T-helper 2 cell treated with Interferon-gamma antibody and Interleukin-4, amounts not matched to agents 100 ng/mL and 5 ng/mL, for 36 hours (primary cell): ENCODE data around the gene SEZ6. TPM values are rescaled to one million over a fixed set of nuclear protein-coding genes. Genes with fewer than 3 reads are reported as not detected.
"Not testable (repeated sequence)": the region's sequence is repeated elsewhere in the genome, so short reads cannot be mapped to it uniquely, and the experiment has no call there.

Experiments used
- intact Hi-C: fragments of 100-400 bp; cut with micrococcal nuclease; formaldehyde crosslinking; loops from one replicate; pipeline ENCODE4 v1.15.1; 2023
- total RNA-seq: library from RNA; stranded (reverse); gene quantifications from 2 replicates; pipeline ENCODE4 v1.2.3, GENCODE V29; 2022

Gene SEZ6
- total RNA-seq, 1 donor from 2014 or later = not detected

DNA sequence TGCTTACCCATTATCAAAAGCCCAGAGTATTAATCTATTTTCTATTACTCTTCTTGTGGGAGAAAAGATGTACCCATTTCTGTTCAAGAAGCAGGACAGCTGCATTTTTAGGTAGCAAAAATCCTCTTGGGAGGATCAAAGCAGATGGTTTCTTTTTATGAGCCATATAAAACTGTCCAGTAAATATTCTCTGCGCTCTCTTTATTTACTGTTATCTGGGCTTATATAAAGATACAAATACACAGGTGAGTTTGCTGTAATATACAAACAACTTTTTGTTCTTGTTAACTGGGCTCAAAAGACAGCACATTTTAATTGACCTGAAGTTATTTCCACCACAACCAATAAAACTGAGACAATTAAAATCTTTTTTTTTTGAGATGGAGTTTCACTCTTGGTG, 64.6 kb downstream of the SEZ6 start:
- intact Hi-C loops = no loop called here

GRCh38 chr17:28940675-28941074, 65.2 kb downstream of the SEZ6 start:
- intact Hi-C loops = no loop called here

DNA sequence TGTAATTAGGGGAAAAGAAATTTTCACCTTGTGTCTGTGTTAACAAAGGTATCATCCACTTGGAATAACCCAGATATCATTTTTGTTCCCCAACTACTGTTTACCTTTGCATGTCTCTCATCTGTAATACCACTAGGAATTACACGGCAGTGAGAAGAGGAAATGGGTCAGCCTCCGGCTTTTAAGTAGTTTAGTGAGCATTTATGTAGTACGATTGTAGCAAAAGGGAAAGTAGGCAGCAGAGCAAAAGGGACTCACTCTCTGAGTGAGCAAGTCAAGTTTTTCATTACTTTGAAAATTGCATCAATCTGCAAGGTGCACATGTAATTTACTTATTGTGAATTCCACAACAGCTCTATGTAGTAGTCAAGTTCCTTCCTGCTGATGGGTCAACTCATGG, 65.7 kb downstream of the SEZ6 start:
- intact Hi-C loops = no loop called here

DNA sequence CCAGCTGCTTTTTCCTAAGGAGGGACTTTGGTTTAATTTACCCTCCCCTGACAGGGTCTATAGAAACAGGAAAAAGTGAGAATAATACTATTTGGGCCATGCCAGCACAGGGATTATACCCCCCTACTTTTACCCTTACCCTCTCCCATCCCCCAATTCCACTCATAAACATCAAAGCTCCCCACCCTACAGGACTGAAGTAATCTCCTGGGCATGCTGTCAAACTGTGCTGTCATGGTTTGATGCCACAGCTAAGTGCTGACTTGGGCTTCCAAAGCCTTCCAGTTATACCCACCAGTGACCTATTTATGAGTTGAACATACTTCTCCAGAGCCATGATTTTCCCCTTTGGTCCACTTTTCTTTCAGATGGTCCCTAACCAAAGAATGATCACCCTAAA, 67.3 kb downstream of the SEZ6 start:
- intact Hi-C loops = no loop called here

DNA sequence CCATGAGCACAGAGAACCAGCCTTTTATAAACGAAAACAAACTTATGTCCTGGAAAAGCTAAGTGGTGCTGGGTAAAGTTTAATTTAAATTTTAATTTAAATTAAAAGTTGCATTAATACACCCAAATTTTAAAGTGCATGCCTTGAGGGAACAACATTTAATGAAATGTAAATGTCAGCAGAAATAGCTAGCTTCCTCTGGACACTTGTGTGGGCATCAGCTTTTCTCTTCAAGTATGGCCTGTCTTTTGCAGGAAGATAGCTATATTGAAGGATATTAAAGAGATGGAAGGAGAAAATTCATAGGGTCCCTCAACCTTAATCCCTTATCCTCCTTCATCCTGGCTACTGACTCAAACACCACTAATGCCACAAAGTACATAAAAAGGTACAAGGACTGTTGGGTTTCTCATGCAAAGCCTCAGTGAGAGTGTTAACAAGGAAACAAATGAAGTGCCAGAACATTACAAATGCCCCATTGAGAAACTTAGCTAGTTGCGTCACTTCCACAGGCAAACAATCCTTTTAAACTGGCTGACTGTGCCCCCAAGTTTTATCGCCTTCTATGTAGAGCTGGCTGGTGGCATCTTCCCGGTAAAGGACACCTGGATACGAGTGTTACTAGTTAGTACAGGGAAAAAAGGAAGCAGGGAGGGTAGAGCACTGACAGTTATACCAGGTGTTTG, 68.6 kb downstream of the SEZ6 start:
- intact Hi-C loops = no loop called here

DNA sequence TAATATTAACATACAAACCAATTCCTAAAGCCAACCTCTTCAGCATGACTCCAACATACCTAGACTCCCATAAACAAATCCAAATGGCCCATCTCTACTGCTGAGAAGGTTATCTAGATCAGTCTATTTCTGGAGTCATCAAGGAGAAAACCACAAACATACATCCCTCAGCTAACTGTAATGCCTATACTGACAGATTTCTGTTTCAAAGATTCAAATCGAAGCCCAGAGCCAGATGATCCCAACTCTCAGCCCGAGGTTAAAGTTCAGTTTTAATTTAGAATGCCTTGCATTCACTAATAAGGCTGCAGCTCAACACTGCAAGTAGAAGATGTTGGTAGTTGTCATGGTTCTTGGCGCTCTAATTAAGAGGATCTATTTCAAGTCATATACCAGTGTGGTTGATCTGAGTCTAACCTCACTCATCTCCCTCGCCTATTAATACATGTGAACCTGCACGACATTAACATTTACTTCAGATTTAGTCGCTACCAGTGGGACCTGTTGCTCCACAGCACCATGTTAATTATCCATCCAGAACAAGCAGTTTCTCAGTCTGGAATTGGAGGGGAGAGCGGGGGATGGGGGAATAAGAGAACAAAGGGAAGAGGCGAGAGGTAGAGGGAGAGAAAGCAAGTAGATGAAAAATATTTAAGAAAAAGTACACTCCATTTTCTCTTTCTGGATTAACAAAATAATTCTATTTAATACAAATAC, 69.9 kb downstream of the SEZ6 start:
- intact Hi-C loops = no loop called here

DNA sequence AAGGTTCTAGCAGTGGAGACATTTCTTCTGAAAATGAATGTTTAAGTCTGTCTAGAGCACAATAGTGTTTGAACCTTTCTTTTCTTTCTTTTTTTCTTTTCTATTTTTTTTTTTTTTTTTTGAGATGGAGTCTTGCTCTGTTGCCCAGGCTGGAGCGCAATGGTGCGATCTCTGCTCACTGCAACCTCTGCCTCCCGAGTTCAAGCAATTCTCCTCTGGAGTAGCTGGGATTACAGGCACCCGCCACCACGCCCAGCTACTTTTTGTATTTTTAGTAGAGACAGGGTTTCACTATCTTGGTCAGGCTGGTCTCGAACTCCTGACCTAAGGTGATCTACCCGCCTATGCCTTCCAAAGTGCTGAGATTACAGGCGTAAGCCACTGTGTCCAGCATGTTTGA, 71.3 kb downstream of the SEZ6 start:
- intact Hi-C loops = not testable (repeated sequence)

GRCh38 chr17:28929787-28930186, 76.0 kb downstream of the SEZ6 start:
- intact Hi-C loops = no loop called here

- intact Hi-C loops = no loop called here
Measured at GRCh38 chr17:28928061-28928460, 77.8 kb downstream of the SEZ6 start.

GRCh38 chr17:28926786-28927185, 79.0 kb downstream of the SEZ6 start:
- intact Hi-C loops = loop anchor here (1.0 kb wide), 3 partner anchors 20 to 183 kb away; partner anchors contain the start of gene PHF12

DNA sequence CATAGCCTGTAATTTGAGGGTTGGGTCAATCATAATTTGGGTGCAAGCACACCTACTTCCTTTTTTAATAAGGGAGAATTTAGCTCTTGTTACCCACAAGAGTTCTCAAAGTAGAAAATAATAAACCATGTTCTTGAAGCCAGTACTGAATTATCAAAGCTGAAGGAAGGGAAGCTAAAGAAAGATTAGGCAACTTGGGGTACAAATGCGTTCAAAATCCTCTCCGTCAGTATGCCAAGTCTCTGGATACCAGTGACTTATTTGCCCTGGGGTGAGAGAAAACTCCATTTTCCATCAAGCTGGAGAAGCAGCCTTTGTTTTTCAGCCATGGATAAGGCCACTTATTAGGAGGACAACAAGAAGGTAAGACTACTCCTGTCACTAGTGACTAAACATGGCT, 79.5 kb downstream of the SEZ6 start:
- intact Hi-C loops = loop anchor here (1.0 kb wide), 3 partner anchors 20 to 183 kb away; partner anchors contain the start of gene PHF12

DNA sequence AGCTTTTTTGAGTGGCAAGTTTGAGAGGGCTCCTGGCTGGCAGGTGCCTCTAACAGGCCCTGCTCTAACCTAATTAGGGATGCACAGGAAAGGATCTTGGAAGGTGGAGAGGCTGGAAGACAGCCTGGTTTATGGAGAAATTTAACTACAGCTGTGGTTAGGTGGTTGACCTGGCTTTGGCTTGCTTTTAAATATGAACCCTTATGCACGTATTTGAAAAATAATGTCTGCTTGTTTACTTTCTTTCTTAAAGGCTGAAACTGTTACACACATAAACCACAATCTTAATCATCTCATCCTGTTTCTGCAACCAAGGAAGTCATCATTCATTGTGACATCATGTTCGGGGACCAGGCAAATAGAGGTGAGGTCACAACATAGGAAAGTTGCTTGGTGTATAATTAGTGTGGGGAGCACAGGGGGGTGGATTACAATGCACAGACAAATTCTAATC, 79.9 kb downstream of the SEZ6 start:
- intact Hi-C loops = loop anchor here (1.0 kb wide), 3 partner anchors 20 to 183 kb away; partner anchors contain the start of gene PHF12

DNA sequence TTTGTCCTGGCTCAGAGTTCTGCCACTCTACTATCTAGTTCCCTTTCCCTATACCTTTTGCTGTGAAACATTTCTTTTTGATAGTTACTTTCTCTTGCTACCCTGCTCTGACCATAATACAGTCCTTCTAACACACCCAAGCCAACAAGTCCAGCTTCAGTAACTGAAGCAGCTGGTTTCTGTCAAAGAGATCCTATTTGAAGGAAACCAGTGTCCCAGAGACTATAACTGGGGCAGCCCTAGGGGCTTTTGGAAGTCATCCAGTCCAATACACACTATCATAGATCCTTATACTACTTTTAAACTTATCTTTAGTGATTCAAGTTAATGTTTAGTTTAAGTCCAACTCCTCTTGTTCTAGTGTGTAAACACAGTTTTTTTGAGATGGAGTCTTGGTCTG, 85.6 kb downstream of the SEZ6 start:
- intact Hi-C loops = no loop called here

- intact Hi-C loops = no loop called here
Measured at GRCh38 chr17:28918295-28918694, 87.5 kb downstream of the SEZ6 start.

GRCh38 chr17:28917465-28917864, 88.4 kb downstream of the SEZ6 start:
- intact Hi-C loops = loop anchor here (2.0 kb wide), 1 partner anchor 69 kb away; no protein-coding TSS in a partner anchor

GRCh38 chr17:28917029-28917428, 88.8 kb downstream of the SEZ6 start:
- intact Hi-C loops = loop anchor here (2.0 kb wide), 1 partner anchor 68 kb away; no protein-coding TSS in a partner anchor

- intact Hi-C loops = loop anchor here (1.0 to 2.0 kb wide), 2 partner anchors 68 to 189 kb away; no protein-coding TSS in a partner anchor
Measured at GRCh38 chr17:28916302-28916934, 89.4 kb downstream of the SEZ6 start.

DNA sequence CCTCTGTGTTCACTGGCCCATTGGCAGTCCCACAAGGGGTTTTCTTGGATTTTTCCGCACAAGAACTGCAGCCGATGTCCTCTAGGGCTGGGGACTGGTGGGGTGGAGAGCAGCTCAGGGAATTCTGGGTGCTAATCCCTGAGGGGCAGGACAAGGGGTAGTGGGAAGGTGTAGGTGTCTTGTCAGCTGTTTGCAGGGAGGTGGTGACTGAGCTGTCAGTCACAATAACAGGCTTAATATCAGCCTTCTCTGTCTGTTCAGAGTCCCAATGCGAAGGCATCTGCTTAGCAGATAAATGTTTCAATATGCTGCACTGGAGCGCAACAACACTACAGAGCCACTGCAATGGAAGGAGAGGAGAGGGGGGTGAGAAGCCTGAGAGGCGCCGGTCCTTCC, 92.9 kb downstream of the SEZ6 start:
- intact Hi-C loops = no loop called here

DNA sequence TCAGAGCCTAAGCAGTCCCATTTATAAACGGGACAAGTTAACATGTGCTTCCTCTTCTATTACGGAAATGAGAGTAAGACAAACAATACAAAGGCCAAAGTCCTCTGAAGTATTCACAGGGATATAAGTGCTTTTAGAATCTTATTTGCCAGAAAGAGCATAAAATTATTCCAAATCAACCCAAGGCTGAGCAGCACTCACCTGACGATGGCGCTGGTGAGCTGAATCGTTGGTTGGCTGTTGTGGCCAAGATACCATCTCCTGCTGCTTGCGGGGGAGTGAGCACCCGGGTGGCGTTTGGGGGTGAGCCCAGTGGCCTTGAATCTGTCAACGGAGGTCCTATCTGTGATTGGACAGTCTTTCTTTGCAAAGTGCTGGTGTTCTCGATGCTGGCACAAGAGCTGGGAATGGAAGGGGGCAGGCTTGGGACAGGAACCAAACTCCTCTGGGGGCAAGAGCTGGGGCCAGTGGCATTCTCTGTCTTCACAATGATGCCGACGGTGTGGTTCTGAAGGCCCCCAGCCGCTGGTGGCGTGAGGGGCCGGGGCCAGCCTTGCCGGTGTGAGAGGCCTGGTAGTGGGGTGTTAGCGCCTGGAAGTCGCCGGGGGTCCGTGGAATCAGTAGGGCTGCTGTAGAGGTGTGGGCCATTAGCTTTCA, 93.4 kb downstream of the SEZ6 start:
- intact Hi-C loops = no loop called here

DNA sequence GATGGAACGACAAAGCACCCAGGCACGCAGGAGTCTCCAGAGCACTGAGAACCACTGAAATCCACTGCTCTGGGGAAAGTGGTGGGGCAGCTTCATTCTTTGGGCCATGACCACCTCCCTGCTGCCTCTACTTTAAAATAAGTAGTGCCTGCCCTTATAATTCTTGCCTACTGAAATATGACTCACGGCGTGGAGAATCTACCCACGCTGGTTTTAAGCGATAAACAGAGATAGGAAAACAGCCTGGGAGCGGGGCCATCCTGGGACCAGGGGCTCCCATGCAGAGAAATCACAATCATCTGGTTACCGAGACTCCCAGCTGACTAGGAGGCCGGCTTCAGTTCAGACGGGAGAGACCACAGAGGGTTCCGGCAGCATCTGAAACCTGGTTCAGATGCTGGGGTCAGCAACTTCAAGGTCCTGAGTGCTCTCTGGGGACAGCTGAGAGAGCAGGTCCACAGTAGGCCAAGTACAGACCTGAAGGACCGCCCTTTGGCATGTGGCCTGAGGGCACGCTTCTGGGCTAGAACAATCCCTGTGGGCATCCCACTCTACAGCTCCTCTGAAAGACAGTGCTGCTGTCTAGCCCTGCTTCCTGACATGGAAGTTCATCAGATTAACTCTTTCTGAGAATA, 94.3 kb downstream of the SEZ6 start:
- intact Hi-C loops = no loop called here

GRCh38 chr17:28910534-28910933, 95.3 kb downstream of the SEZ6 start:
- intact Hi-C loops = no loop called here
